NCI-H187 (cell line): ENCODE results near the gene USP54.
"Not testable (repeated sequence)": the region's sequence is repeated elsewhere in the genome, so short reads cannot be mapped to it uniquely, and the experiment has no call there.

ENCODE experiments used
- DNase-seq, 2 experiments: peaks; one replicate each; lab custom pipeline; 2025; lab: John Stamatoyannopoulos, UW

The USP54 gene, protein sequence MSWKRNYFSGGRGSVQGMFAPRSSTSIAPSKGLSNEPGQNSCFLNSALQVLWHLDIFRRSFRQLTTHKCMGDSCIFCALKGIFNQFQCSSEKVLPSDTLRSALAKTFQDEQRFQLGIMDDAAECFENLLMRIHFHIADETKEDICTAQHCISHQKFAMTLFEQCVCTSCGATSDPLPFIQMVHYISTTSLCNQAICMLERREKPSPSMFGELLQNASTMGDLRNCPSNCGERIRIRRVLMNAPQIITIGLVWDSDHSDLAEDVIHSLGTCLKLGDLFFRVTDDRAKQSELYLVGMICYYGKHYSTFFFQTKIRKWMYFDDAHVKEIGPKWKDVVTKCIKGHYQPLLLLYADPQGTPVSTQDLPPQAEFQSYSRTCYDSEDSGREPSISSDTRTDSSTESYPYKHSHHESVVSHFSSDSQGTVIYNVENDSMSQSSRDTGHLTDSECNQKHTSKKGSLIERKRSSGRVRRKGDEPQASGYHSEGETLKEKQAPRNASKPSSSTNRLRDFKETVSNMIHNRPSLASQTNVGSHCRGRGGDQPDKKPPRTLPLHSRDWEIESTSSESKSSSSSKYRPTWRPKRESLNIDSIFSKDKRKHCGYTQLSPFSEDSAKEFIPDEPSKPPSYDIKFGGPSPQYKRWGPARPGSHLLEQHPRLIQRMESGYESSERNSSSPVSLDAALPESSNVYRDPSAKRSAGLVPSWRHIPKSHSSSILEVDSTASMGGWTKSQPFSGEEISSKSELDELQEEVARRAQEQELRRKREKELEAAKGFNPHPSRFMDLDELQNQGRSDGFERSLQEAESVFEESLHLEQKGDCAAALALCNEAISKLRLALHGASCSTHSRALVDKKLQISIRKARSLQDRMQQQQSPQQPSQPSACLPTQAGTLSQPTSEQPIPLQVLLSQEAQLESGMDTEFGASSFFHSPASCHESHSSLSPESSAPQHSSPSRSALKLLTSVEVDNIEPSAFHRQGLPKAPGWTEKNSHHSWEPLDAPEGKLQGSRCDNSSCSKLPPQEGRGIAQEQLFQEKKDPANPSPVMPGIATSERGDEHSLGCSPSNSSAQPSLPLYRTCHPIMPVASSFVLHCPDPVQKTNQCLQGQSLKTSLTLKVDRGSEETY (N-terminal part only)

DNA sequence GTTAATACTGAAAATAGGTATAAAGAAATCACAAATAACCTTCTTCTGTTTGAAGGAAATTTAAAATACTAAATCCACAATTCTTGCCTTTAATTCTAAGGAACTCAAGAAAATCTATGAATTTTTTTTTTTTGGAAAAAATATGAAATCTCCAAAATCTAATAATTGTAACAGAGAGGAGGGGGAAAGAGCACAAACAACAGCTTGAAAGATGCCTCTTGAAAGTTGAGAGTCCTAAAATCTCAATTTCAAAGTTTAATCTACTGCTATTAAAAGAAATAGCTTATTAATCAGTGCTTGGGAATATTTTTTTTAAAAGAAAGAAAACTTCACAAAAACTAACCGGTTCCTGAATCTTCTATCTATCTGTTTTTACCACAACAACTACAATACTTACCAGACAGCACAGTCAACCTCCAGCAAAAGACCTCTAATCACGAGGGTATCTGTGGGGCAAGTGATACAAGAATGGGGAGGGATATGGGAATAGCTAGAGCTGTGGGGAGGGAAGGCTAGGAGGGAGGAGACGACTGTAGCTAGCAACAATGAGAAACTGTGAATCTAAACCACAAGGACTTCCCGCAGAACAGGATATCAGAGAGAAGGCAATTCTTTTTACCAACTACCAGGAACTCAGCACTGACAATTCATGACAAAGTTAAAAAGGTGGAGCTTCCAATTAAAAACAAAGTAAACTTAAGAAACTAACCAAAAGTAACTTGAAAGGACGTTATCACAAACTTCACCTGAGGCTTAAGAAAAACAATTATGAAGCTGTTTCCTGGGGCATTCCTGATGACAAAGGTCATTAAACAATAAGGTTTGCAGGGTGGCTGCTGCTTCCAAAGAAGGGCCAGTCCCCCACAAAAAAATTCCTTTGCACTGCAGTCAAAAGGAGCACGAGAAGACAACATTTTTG is at the start of gene USP54:
Gene USP54, minus strand, starts transcription at position 462 of the 919 bp plus-strand sequence. CDS start 15,684 bp downstream, outside the sequence.
- no peak for DNase-seq

DNA sequence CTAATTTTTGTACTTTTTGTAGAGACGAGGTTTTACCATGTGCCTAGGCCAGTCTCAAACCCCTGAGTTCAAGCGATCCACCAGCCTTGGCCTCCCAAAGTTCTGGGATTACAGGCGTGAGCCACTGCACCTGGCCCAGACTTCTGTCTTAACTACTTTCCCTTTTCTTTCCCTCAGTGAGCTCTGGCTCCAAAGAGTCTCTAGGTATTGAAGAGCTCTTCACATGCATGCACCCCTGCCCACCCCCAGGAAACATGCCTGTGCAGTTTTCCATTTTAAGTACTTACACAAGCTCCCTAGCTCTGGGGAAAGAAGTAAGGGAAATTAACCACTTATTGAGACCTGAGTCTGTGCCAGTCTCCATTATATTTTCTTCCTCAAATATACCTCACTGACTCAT is 48.1 kb upstream of the USP54 start:
- DNase-seq = no peak

DNA sequence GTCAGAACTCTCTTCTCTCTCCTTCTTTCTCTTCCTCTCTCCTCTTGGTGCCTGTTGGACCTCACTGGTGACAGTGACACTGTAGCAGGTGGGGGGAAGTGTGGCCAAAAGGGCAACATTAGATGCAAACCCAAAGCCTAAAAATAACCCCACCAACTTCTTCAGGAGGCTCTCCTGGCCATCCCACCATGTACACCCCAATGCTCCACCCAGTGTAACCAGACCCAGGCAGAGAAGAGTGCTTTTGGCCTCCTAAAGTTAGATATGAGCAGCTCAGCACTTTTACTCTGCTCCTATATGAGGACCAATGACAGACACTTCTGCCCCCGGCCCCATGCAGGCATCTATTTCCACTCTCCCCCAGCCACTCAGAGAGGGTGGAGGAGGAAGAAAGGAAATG is 44.6 kb upstream of the USP54 start:
- DNase-seq = no peak

DNA sequence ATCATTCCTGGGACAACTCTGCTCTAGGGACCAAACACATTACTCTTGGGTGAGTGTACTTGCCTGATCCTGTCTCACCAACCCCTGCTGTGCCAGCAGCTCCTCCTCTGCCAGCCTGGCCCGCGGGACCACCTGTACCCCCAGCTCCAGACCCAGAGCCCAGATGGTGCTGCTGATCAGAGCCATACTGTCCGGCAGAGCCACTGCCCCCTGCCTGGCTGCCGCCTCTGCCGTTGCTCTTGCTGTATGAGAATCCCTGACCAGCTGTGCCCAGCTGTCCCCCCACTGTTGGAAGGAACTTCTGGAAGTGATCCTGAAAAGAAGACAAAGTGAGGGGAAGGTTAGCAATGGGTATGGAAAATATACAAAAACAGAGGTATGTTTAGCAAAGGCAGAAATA is 43.3 kb upstream of the USP54 start:
- DNase-seq = no peak

DNA sequence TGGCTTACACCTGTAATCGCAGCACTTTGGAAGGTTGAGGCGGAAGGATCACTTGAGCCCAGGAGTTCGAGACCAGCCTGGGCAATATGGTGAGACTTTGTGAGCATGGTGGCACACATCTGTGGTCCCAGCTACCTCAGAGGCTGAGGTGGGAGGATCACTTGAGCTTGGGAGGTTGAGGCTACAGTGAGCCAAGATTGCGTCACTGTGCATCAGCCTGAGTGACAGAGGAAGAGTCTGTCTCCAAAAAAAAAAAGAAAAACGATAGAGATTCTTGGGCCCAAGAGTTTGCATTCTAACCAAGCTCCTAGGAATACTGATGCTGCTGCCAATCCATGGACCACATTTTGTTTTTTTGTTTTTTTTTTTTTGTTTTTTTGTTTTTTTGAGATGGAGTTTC is 38.0 kb upstream of the USP54 start:
- DNase-seq = no peak

DNA sequence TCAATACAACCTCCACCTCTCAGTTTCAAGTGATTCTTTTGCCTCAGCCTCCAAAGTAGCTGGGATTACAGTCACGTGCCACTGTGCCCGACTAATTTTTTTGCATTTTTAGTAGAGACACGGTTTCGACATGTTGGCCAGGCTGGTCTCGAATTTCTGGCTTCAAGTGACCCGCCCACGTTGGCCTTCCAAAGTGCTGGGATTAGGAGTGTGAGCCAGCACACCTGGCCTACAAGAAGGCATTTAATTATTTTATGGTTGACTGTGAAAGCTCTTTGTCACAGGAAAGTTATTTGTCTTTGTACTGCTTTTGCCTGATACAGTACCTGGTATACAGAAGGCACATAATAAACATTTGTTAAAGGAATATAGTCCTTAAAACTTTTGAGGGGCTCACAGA is 37.3 kb upstream of the USP54 start:
- no peak for DNase-seq

DNA sequence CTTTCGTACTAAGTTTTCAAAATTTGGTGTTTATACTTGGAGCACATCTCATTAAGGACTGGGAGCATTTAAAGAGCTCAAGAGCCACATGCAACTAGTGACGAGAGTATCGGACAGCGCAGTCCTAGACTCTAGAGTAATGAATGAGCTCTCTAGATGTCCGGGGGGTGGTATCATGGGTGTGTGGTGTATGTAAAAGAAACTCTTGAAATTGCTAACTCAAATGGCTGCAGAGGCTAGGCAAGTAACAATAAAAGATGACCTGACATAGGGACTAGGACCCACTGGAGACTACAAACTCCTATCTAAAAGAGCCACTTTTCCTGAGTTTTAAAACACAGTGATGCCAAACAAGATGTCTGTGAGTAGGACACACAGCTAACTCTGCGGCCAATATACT is 36.2 kb upstream of the USP54 start:
- no peak for DNase-seq

DNA sequence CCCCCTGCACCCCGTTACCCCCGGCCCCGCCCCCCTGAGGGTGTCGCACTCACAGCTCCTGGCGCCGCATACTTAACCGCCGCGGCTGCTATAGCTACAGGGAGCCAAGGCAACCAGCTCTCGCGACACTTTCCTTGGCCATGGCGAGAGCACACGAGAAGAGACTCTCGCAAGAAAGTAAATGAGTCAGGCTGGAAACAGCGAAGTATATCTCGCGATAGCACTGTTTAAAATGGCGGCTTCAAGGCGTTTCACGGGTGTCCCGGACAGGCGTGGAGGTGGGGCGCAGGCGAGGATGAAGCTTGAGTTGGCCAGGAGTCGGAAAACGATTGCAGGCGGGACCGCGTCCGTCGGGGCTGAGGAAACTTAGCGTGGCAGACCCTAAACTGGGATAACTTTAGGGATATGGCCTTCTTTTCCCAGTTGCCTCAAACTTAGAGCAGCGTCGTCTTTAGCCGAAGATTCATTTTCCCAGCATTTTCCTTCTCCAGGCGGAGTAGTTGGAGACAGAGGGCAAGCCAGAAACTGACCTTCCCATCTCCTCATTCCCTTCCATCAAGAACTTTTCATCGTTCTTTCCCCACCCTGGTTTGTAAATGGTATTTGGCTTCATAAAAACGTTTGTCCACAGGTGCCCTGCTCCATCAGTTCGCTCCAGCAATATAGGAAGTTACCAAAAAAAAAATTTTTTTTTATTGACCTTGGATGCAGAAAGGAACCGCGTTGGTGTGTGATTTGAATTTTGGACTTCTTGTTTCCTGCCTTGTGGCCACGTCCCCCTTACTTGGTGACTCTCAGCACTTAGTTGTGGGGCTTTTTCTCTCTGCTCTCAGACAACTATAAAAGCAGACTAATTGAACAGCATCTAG is 35.0 kb upstream of the USP54 start:
- peak; percentile 40 to 85 for DNase-seq

DNA sequence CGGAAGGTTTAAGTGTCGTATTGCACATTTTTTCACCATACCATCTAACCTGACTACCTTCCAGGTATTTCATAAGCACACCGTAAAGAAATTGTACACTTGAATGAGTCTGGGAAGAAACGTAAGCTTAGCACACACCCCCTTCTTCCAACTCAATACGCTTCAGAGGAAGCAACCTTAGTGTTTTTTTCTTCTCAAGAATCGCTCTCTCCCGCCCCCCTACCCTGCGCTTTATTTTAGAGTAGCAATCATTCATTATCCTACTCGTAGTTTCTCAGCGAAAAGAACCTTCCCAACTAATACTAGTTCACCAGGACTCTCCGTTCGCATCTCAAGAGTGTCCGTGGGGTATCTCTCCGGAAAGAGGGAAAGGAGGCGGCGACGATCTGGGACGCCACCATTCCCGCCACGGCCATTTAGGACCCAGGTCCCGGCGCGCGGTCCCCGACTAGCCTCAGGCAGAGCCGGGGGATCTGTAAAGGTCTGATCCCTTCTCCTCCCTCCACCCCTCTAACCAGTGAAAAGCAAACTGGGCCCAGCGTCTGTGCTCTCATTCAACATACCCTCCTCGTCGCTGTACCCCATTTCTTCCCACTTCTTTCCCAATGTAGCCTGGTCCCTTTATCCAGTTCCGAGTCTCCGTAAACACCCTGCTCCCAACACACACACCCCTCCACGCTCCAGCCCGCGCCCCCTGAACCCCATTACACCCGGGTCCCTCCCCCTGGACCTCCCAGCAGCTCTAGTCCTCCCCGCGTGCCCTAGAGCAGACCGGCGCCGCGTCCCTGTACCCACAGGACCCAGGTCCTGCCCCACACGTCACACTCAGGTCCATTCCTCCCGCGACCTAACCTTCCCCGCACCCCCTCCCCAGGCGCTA is 34.1 kb upstream of the USP54 start:
- DNase-seq = no peak

DNA sequence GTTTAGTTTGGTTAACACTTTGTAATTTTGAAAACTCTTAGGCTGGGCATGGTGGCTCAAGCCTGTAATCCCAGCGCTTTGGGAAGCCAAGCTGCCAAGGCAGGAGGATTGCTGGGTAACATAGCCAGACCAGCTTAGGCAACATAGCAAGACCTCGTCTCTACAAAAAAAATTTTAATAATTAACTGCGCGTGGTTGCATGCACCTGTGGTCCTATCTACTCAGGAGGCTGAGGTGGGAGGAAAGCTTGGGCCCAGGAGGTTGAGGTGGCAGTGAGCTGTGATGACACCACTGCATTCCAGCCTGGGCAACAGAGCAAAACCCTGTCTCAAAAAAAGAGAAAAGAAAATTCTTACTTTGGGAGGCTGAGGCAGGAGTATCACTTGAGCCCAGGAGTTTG is 31.9 kb upstream of the USP54 start:
- DNase-seq = no peak

DNA sequence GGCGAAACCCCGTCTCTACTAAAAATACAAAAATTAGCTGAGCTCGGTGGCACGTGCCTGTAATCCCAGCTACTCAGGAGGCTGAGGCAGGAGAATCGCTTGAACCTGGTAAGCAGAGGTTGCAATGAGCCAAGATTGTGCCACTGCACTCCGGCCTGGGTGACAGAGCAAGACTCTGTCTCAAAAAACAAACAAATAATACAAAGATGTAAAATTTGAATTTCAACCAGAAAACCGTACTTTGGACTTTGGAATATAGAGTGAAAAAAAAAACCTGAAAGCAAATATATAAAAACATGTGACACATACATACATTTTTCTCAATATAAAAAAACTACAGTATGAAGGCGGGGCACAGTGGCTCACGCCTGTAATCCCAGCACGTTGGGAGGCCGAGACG is 29.8 kb upstream of the USP54 start:
- not testable (repeated sequence) for DNase-seq

DNA sequence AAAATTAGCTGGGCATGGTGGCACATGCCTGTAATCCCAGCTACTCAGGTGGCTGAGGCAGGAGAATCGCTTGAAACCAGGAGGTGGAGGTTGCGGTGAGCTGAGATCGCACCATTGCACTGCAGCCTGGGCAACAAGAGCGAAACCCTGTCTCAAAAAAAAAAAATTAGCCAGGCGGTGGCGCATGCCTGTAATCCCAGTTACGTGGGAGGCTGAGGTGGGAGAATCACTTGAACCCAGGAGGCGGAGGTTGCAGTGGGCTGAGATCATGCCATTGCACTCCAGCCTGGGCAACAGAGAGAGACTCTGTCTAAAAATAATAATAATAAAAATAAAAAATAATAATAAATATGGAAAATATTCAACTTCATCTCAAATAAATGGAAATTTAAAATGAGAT is 26.0 kb upstream of the USP54 start:
- not testable (repeated sequence) for DNase-seq

DNA sequence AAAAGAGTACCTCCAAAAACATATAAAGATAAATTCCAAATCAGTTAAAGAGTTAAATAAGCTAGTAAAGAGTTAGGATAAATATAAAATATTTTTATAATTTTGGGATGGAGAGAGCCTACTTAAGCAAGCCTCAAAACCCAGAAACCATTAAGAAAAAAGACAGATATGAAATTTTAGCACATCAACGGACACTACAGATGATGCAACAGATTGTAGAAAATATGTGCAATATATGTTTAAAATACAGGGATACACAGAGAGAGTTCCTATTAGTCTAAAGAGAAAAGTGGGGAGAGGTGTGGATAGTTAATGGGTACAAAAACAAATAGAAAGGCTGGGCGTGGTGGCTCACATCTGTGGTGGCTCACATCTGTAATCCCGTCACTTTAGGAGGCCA is 23.6 kb upstream of the USP54 start:
- DNase-seq = no peak

DNA sequence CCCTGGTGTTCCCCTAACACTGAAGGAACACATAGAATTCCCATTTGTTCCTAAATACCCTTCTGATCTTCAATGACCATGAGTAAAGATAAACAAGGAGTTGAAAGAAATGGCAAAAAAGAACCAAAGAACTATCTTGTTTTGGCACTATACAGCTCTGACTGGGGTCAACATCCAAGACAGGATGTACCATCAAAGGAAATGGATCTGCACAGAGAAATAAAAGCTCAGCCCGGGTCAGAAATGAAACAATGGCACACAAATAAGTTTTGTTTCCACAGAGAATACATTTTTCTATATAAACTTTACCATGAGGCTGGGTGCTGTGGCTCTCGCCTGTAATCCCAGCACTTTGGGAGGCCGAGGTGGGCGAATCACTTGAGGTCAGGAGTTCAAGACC is 18.0 kb upstream of the USP54 start:
- no peak for DNase-seq

DNA sequence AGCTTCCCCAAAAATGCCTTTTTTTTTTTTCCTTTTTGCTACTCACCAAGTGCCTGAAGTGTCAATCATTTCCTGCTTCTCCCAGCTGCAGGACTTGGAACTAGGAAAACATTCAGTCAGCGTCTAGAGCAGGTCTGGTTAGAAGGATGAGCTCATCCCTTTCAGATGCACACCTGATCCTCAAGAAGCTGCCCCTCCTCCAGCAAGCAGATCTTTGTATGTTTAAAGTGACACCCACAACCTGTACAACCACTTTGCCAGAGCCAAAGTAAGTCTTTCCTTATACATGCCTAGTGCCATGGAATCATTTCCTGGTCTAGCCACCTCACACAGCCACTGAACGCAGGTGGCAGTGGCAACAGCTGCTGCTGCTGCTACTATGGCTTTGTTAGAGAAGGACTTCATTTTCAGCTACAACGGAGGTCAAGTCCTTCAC is 10.4 kb upstream of the USP54 start:
- DNase-seq = no peak

DNA sequence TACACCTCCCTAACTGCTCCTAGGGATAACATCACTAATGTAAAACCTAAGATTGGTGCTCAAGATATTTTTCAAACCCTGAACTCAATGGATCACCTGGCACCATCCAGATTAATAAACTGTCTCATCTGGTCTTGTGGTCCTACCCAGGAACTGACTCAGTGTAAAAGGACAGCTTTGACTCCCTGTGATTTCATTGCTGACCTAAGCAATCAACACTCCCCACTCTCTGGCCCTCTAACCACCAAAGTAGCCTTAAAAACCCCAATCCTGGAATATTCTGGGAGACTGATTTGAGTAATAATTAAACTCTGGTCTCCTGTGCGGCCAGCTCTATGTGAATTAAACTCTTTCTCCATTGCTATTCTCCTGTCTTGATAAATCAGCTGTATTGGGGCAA is 6.2 kb upstream of the USP54 start:
- DNase-seq = no peak

DNA sequence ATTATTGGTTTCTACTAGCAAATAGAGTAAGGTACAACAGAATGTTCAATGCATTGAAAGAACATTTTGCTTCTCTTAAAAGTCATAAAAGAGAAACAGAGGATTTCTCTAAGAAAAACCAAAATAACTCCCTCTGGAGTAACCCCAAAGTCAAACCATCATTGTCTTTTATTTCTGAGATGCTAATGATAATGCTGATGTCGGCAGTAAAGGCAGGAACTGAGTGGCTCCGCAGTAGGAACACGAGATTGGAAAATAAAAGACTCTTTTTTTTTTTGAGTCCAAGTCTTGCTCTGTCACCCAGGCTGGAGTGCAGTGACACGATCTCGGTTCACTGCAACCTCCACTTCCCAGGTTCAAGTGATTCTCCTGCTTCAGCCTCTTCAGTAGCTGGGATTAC is 2.7 kb upstream of the USP54 start:
- DNase-seq = no peak

DNA sequence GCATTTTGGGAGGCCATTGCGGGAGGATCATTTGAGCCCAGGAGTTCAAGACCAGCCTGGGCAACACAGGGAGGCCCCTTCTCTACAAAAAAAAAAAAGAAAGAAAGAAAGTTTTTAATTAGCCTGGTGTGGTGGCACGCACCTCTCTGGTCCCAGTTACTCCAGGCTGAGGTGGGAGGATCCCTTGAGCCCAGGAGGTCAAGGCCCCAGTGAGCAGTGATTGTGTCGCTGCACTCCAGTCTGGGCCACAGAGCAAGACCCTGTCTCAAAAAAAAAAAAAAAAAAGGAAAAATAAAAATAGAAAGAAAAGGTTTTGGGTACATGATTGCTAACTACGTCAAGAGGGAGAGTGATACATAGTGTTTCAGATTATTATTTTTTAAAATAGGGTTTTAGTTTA is 2.0 kb upstream of the USP54 start:
- no peak for DNase-seq

DNA sequence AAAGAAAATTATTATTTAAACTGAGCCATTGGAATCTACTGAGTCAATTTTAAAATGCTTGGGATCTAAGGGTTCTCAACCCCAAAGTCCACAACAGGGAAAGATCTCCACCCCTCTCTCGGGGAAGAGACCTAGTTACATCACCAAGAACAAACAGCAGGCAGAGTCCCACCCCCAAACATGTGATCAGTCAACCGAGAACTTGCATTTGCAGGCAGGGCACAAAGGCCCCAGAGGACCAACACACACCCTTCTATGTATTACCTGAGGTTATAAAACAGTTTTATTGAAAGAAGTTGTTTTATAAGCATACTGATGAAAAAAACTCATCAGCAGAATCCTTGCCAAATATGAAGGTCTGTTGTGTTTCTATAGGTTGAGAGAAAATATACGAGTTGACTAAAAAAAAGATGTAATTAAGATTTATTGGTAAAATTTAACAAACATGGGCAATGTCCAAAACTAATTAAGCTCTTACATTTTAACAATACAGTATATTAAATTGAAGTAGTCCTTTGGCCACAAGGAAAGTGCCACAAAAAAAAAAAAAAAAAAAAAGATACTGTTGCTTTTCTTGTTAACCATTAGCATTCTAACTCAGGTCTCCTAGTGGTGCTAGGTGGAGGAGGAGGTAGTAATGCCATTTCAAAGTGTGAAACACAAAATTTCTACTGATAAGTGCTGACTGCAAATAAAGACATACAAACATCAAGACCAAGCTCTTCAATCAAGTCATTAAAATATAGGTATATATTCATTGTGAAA is 975 bp upstream of the USP54 start:
- DNase-seq = peak in 1 of 2 experiments; percentile 8
